Effector memory CD8-positive, alpha-beta T cell (primary cell): ENCODE measurements around the gene FANCC.
"Not testable (repeated sequence)": the region's sequence is repeated elsewhere in the genome, so short reads cannot be mapped to it uniquely, and the experiment has no call there.

Experiments used
- ATAC-seq: fragments of 150-1000 bp; cut with Tn5 transposase; replicated peaks from 2 replicates; pipeline ENCODE4 v1.10.0; 2021; ENCODE audit warnings: mild to moderate bottlenecking, moderate library complexity
- DNase-seq, 3 experiments: peaks; one replicate each; pipeline ENCODE4 v3.0.0; 2021
- H3K27ac Mint-ChIP-seq, 2 donors: one replicate each; pipeline ENCODE4 v1.8.0; 2022; ENCODE audit warnings: mild to moderate bottlenecking in 2 of 2, mixed read lengths in 2 of 2, moderate library complexity in 2 of 2
- H3K27me3 Mint-ChIP-seq, 2 donors: one replicate each; pipeline ENCODE4 v1.8.0; 2022; ENCODE audit warnings: mixed read lengths in 2 of 2
- H3K36me3 Mint-ChIP-seq: one replicate; pipeline ENCODE4 v1.8.0; 2022; ENCODE audit warnings: mild to moderate bottlenecking, moderate library complexity, mixed read lengths; ENCODE audit not compliant: insufficient read depth
- H3K4me1 Mint-ChIP-seq, 2 donors: one replicate each; pipeline ENCODE4 v1.8.0; 2022; ENCODE audit warnings: low read depth in 2 of 2, mixed read lengths in 2 of 2
- H3K4me3 Mint-ChIP-seq, 2 donors: one replicate each; pipeline ENCODE4 v1.8.0; 2022; ENCODE audit warnings: mild to moderate bottlenecking in 2 of 2, mixed read lengths in 2 of 2, moderate library complexity in 2 of 2
- H3K9me3 Mint-ChIP-seq, 2 donors: one replicate each; pipeline ENCODE4 v1.8.0; 2022; ENCODE audit warnings: mixed read lengths in 2 of 2

Gene FANCC

GRCh38 chr9:95316274-95316673 lies 1.2 kb downstream of the FANCC start:
- Mint-ChIP-seq H3K4me1 (peaks cover 7 to 11% of the 10 kb centered on the region in 2 donors), H3K27me3 (no peaks in the 10 kb centered on the region), H3K27ac (peak overlapping the region; percentile 77 to 87), H3K4me3 (peak overlapping the region; percentile 91 to 95), H3K36me3 (no peaks in the 10 kb centered on the region), H3K9me3 (no peaks in the 10 kb centered on the region)
- no peak for DNase-seq
- ATAC-seq, result no peak

DNA sequence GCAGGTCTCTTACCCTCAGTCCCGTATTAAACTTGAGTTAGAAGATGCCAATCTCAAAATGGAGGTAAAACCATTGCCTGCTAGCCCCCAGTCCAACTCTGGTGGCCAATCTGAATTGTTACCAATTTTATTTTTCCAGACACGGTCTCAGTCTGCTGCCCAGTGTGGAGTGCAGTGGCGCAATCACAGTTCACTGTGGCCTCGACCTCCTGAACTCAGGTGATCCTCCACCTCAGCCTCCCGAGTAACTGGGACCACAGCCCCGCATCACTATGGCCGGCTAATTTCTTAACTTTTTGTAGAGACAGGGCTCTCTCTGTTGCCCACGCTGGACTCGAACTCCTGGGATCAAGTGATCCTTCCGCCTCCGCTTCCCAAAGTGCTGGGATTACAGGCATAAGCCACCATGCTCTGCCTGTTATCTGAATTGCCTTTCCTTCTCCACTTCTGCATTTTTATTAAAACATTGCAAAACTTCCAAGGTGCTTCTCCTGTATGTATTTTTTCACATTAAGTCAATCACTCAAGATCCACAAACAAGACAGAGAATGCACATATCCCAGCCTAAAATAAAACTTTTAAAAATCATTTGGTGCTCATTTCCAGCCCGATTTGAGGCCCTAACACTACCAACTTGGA lies 2.3 kb downstream of the FANCC start:
- DNase-seq (no peak), ATAC-seq (no peak)
- Mint-ChIP-seq H3K36me3 (no peaks in the 10 kb centered on the region), H3K4me1 (peaks cover 7 to 11% of the 10 kb centered on the region in 2 donors), H3K9me3 (no peaks in the 10 kb centered on the region), H3K27ac (no peak overlapping the region), H3K4me3 (no peak overlapping the region), H3K27me3 (no peaks in the 10 kb centered on the region)

DNA sequence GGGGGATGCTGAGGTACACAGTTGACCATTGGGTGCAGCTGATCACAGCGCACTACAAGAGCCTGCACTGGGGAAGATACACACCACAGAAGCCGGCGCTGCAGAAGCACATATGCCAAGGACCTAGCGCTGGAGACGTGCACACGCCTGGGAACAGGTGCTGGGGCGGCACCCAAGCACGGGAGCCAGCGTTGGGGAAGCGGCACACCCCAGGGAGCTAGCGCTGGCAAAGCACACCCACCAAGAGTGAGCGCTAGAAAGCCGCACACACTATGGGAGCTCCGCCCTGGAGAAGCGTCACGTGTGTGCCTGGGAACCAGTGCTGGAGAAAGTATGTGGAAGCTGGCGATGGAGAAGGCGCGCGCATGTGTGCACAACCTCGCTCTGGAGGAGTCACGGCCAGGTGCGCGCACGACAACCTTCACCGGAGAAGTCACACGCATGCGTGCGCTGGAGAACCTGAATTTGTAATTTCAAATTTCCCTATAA lies 4.5 kb downstream of the FANCC start:
- Mint-ChIP-seq H3K27ac (no peak overlapping the region), H3K27me3 (no peaks in the 10 kb centered on the region), H3K4me3 (no peak overlapping the region), H3K4me1 (peaks cover 7 to 11% of the 10 kb centered on the region in 2 donors), H3K9me3 (no peaks in the 10 kb centered on the region), H3K36me3 (no peaks in the 10 kb centered on the region)
- DNase-seq (no peak), ATAC-seq (no peak)

DNA sequence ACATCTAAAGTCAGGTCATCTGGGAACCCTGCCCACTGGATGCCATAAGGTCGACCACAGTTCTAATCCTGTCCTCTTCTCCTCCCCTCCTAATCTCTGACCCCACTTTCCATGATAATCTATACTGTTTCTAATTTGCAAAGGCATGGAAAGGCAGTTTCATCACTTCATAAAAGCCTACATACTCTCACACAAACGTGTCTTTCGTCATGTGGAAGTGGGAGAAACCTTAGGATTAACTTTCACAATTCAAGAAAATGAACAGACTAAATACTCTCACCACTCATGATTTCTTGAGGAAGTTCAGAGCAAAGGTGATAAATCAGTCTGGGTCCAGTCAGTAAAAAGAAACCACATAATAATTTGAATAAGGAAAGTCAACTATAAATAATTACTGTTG lies 5.5 kb downstream of the FANCC start:
- H3K4me1 Mint-ChIP-seq, result peaks cover 7 to 11% of the 10 kb centered on the region in 2 donors
- H3K9me3 Mint-ChIP-seq, result no peaks in the 10 kb centered on the region
- no peaks in the 10 kb centered on the region for H3K27me3 Mint-ChIP-seq
- DNase-seq (no peak), ATAC-seq (no peak)
- H3K27ac Mint-ChIP-seq, result no peak overlapping the region
- H3K36me3 Mint-ChIP-seq, result no peaks in the 10 kb centered on the region
- no peak overlapping the region for H3K4me3 Mint-ChIP-seq

GRCh38 chr9:95307538-95307937 lies 10.0 kb downstream of the FANCC start:
- Mint-ChIP-seq H3K9me3 (no peaks in the 10 kb centered on the region), H3K4me3 (no peak overlapping the region), H3K27me3 (no peaks in the 10 kb centered on the region), H3K36me3 (no peaks in the 10 kb centered on the region), H3K27ac (no peak overlapping the region), H3K4me1 (no peaks in the 10 kb centered on the region)
- ATAC-seq, result no peak
- DNase-seq, result no peak

- ATAC-seq, result no peak
- H3K4me3 Mint-ChIP-seq, result no peak overlapping the region
- no peaks in the 10 kb centered on the region for H3K4me1 Mint-ChIP-seq
- H3K27me3 Mint-ChIP-seq, result no peaks in the 10 kb centered on the region
- H3K9me3 Mint-ChIP-seq, result no peaks in the 10 kb centered on the region
- no peak overlapping the region for H3K27ac Mint-ChIP-seq
- DNase-seq, result no peak
- H3K36me3 Mint-ChIP-seq, result no peaks in the 10 kb centered on the region
These were observed 10.7 kb downstream of the FANCC start for GRCh38 chr9:95306819-95307218.

DNA sequence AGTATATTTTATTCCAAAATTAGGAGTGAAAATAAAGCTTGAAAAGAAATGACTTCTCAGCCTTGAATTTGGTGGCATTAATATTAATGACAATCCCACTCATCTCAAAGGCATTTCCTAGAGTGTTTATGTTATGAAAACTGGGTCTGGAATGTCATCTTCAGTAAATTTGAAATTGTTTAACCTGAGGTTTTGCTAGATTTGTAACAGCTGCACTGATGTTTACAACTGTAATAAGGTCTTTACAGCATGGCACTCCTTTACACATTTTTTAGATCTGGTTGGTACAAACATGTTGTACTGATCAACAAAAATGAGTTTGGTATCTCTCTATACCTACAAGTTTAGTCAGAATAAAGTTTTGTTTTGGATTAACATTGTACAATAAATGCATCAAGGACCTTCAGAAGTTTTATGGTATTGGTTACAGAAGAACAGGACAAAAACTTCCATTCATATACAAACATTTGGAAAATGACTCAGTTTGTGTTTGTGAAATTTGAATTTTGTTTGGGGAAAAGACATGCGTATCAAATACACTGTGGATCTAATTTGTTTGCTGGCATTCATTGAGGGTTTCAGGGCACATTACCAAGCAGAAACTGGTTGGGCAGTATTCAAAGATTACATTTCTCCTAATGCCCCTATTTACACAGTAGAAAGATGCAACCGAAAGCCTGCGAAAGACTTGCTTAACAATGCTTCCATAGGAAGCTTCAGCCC lies 11.6 kb downstream of the FANCC start:
- no peak overlapping the region for H3K4me3 Mint-ChIP-seq
- ATAC-seq, result no peak
- H3K27ac Mint-ChIP-seq, result no peak overlapping the region
- no peaks in the 10 kb centered on the region for H3K27me3 Mint-ChIP-seq
- no peaks in the 10 kb centered on the region for H3K36me3 Mint-ChIP-seq
- no peaks in the 10 kb centered on the region for H3K9me3 Mint-ChIP-seq
- H3K4me1 Mint-ChIP-seq, result no peaks in the 10 kb centered on the region
- no peak for DNase-seq

GRCh38 chr9:95302479-95302878 lies 15.0 kb downstream of the FANCC start:
- Mint-ChIP-seq H3K4me1 (no peaks in the 10 kb centered on the region), H3K4me3 (no peak overlapping the region), H3K36me3 (no peaks in the 10 kb centered on the region), H3K27ac (no peak overlapping the region), H3K27me3 (no peaks in the 10 kb centered on the region), H3K9me3 (no peaks in the 10 kb centered on the region)
- DNase-seq (no peak), ATAC-seq (no peak)

- DNase-seq, result no peak
- Mint-ChIP-seq H3K4me3 (no peak overlapping the region), H3K4me1 (no peaks in the 10 kb centered on the region), H3K9me3 (no peaks in the 10 kb centered on the region), H3K27me3 (no peaks in the 10 kb centered on the region), H3K36me3 (no peaks in the 10 kb centered on the region), H3K27ac (no peak overlapping the region)
- ATAC-seq, result no peak
These were observed 19.7 kb downstream of the FANCC start for GRCh38 chr9:95297760-95298159.

- Mint-ChIP-seq H3K36me3 (no peaks in the 10 kb centered on the region), H3K4me1 (no peaks in the 10 kb centered on the region), H3K27me3 (no peaks in the 10 kb centered on the region), H3K4me3 (no peak overlapping the region), H3K27ac (no peak overlapping the region), H3K9me3 (no peaks in the 10 kb centered on the region)
- ATAC-seq (no peak), DNase-seq (no peak)
These were observed 20.2 kb downstream of the FANCC start for GRCh38 chr9:95297316-95297715.

- H3K9me3 Mint-ChIP-seq, result no peaks in the 10 kb centered on the region
- no peaks in the 10 kb centered on the region for H3K27me3 Mint-ChIP-seq
- H3K4me1 Mint-ChIP-seq, result no peaks in the 10 kb centered on the region
- H3K4me3 Mint-ChIP-seq, result no peak overlapping the region
- ATAC-seq (no peak), DNase-seq (no peak)
- H3K36me3 Mint-ChIP-seq, result no peaks in the 10 kb centered on the region
- H3K27ac Mint-ChIP-seq, result no peak overlapping the region
These were observed 20.7 kb downstream of the FANCC start for GRCh38 chr9:95296761-95297160.

DNA sequence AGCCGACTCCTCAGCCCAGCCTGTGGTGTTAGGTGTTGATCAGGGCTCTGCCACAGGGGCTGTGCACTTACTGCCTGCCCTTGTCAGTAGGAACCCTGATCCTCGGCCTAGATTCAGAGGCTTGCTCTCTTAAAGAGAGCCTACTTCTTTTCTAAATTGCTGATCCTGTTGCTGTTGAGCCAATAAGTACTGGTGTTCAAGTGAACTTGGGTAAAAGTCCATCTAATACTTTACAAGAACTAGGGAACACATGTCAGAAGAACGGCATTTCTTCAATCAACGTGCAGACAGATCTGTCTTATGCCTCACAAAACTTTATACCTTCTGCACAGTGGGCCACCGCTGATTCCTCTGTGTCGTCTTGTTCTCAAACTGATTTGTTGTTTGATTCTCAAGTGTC lies 24.2 kb downstream of the FANCC start:
- H3K4me3 Mint-ChIP-seq, H3K27me3 Mint-ChIP-seq: not testable (repeated sequence)

DNA sequence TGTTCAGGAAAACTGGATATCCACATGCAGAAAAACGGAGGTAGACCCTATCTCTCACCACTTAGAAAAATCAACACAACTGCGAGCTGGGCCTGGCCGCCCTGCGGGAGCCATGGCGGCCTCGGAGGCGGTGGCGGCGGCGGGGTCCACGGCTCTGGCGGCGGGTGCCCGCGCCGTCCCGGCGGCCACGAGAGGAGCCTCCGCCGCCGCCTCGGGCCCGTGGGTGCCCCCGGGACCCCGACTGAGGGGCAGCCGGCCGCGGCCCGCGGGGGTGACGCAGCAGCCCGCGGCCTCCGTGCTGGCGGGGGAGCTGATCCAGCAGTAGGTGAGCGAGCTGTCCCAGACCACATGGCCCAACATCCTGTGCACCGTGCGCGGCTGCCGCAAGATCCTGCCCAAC lies 25.3 kb downstream of the FANCC start:
- H3K9me3 Mint-ChIP-seq, result no peaks in the 10 kb centered on the region
- ATAC-seq, result no peak
- H3K4me3 Mint-ChIP-seq, result no peak overlapping the region

More for the DNA sequence above, 24.2 kb downstream of the FANCC start:
- not testable (repeated sequence) for H3K4me1 Mint-ChIP-seq, H3K27ac Mint-ChIP-seq, ATAC-seq, H3K9me3 Mint-ChIP-seq, H3K36me3 Mint-ChIP-seq, DNase-seq

GRCh38 chr9:95286151-95286550 lies 31.4 kb downstream of the FANCC start:
- peaks cover 0 to 8% of the 10 kb centered on the region in 2 donors for H3K27me3 Mint-ChIP-seq
- peaks cover 2 to 8% of the 10 kb centered on the region in 2 donors for H3K4me1 Mint-ChIP-seq
- no peak overlapping the region for H3K27ac Mint-ChIP-seq

More for the DNA sequence above, 25.3 kb downstream of the FANCC start:
- Mint-ChIP-seq H3K27ac (no peak overlapping the region), H3K36me3 (no peaks in the 10 kb centered on the region), H3K4me1 (peaks cover 2 to 8% of the 10 kb centered on the region in 2 donors), H3K27me3 (peaks cover 0 to 8% of the 10 kb centered on the region in 2 donors)
- no peak for DNase-seq

More at GRCh38 chr9:95286151-95286550, 31.4 kb downstream of the FANCC start:
- DNase-seq, result no peak
- no peaks in the 10 kb centered on the region for H3K36me3 Mint-ChIP-seq
- H3K9me3 Mint-ChIP-seq, result peaks cover 0 to 4% of the 10 kb centered on the region in 2 donors
- H3K4me3 Mint-ChIP-seq, result no peak overlapping the region
- no peak for ATAC-seq
